ENCODE results near the gene ERH. TPM values are rescaled to one million over a fixed set of nuclear protein-coding genes. Genes with fewer than 3 reads are reported as not detected.

ERH gene
- total and polyA plus RNA-seq, 2 donors (not counting 1 experiment from before 2014, with no cell fraction given): 29.3 to 169 TPM

DNA sequence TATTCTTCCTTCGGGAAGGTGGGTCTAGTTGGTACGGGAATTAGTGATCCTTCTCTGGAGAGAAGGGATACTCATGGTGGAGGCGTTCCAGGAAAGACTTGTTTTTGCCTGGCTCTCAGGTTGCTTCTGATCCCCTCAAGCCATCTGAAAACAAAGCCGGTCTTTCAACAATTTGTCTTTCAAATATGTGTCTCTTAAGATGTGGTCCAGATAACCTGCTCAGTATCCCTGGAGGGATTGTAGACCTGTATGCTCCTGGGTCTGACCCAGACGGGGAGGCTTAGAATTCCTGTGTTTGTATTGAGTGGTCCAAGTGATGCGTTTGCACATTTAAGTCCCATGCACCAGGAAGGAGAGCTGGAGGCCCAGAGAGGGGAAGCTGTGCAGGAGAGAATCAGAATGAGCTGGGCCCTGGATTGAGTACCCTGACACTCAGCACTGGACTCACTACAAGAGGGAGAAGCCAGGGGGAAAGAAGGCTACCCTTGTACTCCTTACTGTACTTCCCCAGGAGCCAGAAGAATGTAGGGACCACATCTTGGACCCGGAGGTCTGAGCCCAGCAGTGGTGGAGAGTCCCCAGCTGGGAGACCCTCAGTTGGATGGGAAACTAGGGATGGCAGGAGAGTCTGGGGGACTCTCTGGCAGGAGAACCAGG lies 40.4 kb downstream of the ERH start:
- ChIA-PET POLR2A (interaction anchor here (0.6 kb wide), 1 partner anchor 10 kb away, joined by 7 read pairs; no protein-coding TSS in a partner anchor), CTCF (interaction anchor here (0.6 kb wide), 1 partner anchor 76 kb away, joined by 3 read pairs; no protein-coding TSS in a partner anchor)
- Mint-ChIP-seq H3K4me1 (peaks cover 50% of the 10 kb centered on the region), H3K27me3 (no peaks in the 10 kb centered on the region), H3K4me3 (no peak overlapping the region), H3K9me3 (ENCODE audit: insufficient read depth) (no peaks in the 10 kb centered on the region), H3K27ac (no peak overlapping the region)
- WGBS (ENCODE audit: insufficient coverage): 92% methylated on average over 7 of the region's 7 CpGs
- Histone ChIP-seq H3K79me2 (ENCODE audit: control insufficient read depth, insufficient read depth, low read length) (no peaks in the 10 kb centered on the region), H2AFZ (ENCODE audit: insufficient read depth, low read depth, low read length, poor library complexity, severe bottlenecking) (no peak overlapping the region), H3K36me3 (replicated peaks in 1 of 2; ENCODE audit: control extremely low read depth in 1 of 2, control insufficient read depth in 1 of 2, extremely low read depth in 1 of 2, insufficient read depth in 2 of 2, low read length in 1 of 2) (no peaks in the 10 kb centered on the region), H3K9me3 (ENCODE audit: control extremely low read depth in 1 of 3, control insufficient read depth in 2 of 3, insufficient read depth in 1 of 3, low read length in 2 of 3) (no peaks in the 10 kb centered on the region), H3K27me3 (replicated peaks in 1 of 4; ENCODE audit: control extremely low read depth in 1 of 4, control insufficient read depth in 3 of 4, insufficient read depth in 4 of 4, low read length in 3 of 4) (no peaks in the 10 kb centered on the region), H3K27ac (ENCODE audit: low read length in 2 of 2) (no peak overlapping the region), H3K9ac (ENCODE audit: low read length) (no peak overlapping the region), H3K4me3 (ENCODE audit: control extremely low read depth in 1 of 5, extremely low read depth in 1 of 5, insufficient read depth in 1 of 5, low read depth in 2 of 5, low read length in 4 of 5) (no peak overlapping the region), H4K20me1 (ENCODE audit: control insufficient read depth, insufficient read depth, low read length, poor library complexity, severe bottlenecking) (no peaks in the 10 kb centered on the region), H3K4me2 (replicated peaks; ENCODE audit: low read depth, low read length, poor library complexity, severe bottlenecking) (no peak overlapping the region), H3K4me1 (ENCODE audit: control insufficient read depth in 2 of 2, insufficient read depth in 2 of 2, low read length in 2 of 2) (peaks cover 27 to 40% of the 10 kb centered on the region in 2 donors)
- DNase-seq: no peak
- intact Hi-C loops (cut with micrococcal nuclease): no loop called here
- TF ChIP-seq, protein P1, sequence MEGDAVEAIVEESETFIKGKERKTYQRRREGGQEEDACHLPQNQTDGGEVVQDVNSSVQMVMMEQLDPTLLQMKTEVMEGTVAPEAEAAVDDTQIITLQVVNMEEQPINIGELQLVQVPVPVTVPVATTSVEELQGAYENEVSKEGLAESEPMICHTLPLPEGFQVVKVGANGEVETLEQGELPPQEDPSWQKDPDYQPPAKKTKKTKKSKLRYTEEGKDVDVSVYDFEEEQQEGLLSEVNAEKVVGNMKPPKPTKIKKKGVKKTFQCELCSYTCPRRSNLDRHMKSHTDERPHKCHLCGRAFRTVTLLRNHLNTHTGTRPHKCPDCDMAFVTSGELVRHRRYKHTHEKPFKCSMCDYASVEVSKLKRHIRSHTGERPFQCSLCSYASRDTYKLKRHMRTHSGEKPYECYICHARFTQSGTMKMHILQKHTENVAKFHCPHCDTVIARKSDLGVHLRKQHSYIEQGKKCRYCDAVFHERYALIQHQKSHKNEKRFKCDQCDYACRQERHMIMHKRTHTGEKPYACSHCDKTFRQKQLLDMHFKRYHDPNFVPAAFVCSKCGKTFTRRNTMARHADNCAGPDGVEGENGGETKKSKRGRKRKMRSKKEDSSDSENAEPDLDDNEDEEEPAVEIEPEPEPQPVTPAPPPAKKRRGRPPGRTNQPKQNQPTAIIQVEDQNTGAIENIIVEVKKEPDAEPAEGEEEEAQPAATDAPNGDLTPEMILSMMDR (IDR thresholded peaks at IDR 0.05): no peak
- no peak for TF ChIP-seq EZH2 (IDR thresholded peaks at IDR 0.05; ENCODE audit: borderline replicate concordance, insufficient read depth, low read depth, low read length, poor library complexity, severe bottlenecking)
- ATAC-seq (ENCODE audit: low read depth): no peak

DNA sequence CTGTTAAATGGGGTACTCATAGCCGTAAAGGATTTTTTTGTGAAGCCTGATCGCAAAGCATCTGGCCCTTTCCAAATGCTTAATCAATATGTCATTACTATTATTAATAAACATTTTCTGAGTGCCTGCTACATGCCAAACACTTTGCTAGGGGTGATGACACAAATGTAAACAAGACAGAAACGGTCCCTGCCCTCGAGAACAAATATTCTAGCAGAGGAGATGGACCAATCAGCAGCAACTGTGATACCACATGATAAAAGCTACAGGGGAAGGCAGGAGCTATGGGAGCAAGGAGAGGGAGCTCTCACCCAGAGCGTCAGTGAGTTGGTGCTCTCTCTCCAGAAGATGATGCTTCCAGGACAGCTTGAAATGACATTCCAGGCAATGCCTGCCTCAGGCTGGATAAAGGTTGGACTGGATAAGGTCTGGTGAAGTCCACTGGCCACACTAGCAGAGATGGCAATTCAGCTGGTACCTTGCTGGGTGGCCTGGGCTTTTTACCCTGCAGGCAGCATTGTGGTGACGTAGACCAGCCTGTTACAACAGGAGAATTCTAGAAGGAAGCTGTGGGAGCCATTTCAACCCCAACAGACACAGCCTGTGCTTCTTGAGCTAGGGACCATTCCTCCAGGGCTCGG lies 41.1 kb downstream of the ERH start:
- H3K4me1 Mint-ChIP-seq: peaks cover 55% of the 10 kb centered on the region
- Histone ChIP-seq H3K27ac (ENCODE audit: low read length in 2 of 2) (no peak overlapping the region), H3K9ac (ENCODE audit: low read length) (no peak overlapping the region), H3K79me2 (ENCODE audit: control insufficient read depth, insufficient read depth, low read length) (no peaks in the 10 kb centered on the region), H3K9me3 (ENCODE audit: control extremely low read depth in 1 of 3, control insufficient read depth in 2 of 3, insufficient read depth in 1 of 3, low read length in 2 of 3) (no peaks in the 10 kb centered on the region), H3K4me1 (ENCODE audit: control insufficient read depth in 2 of 2, insufficient read depth in 2 of 2, low read length in 2 of 2) (peaks cover 27 to 40% of the 10 kb centered on the region in 2 donors), H2AFZ (ENCODE audit: insufficient read depth, low read depth, low read length, poor library complexity, severe bottlenecking) (no peak overlapping the region), H3K4me3 (ENCODE audit: control extremely low read depth in 1 of 5, extremely low read depth in 1 of 5, insufficient read depth in 1 of 5, low read depth in 2 of 5, low read length in 4 of 5) (no peak overlapping the region), H4K20me1 (ENCODE audit: control insufficient read depth, insufficient read depth, low read length, poor library complexity, severe bottlenecking) (no peaks in the 10 kb centered on the region), H3K27me3 (replicated peaks in 1 of 4; ENCODE audit: control extremely low read depth in 1 of 4, control insufficient read depth in 3 of 4, insufficient read depth in 4 of 4, low read length in 3 of 4) (no peaks in the 10 kb centered on the region), H3K4me2 (replicated peaks; ENCODE audit: low read depth, low read length, poor library complexity, severe bottlenecking) (no peak overlapping the region), H3K36me3 (replicated peaks in 1 of 2; ENCODE audit: control extremely low read depth in 1 of 2, control insufficient read depth in 1 of 2, extremely low read depth in 1 of 2, insufficient read depth in 2 of 2, low read length in 1 of 2) (no peaks in the 10 kb centered on the region)
- ATAC-seq (ENCODE audit: low read depth): no peak
- CTCF ChIA-PET: interaction anchor here (0.6 to 0.7 kb wide), 2 partner anchors 77 to 103 kb away, joined by 3 read pairs; no protein-coding TSS in a partner anchor
- TF ChIP-seq, protein P1 (IDR thresholded peaks at IDR 0.05): no peak
- no peak for TF ChIP-seq EZH2 (IDR thresholded peaks at IDR 0.05; ENCODE audit: borderline replicate concordance, insufficient read depth, low read depth, low read length, poor library complexity, severe bottlenecking)
- 100% methylated on average over 3 of the region's 7 CpGs for WGBS (ENCODE audit: insufficient coverage)
- POLR2A ChIA-PET: no interaction called here
- no peak for DNase-seq
- no peak overlapping the region for H3K4me3 Mint-ChIP-seq
- no peaks in the 10 kb centered on the region for H3K27me3 Mint-ChIP-seq
- H3K27ac Mint-ChIP-seq: no peak overlapping the region
- no peaks in the 10 kb centered on the region for H3K9me3 Mint-ChIP-seq (ENCODE audit: insufficient read depth)
- intact Hi-C loops (cut with micrococcal nuclease): no loop called here
